ENCODE measurements around the gene PGK2. TPM values are rescaled to one million over a fixed set of nuclear protein-coding genes. Genes with fewer than 3 reads are reported as not detected.

Gene PGK2
- total RNA-seq, 2 donors from 2014 or later: not detected

DNA sequence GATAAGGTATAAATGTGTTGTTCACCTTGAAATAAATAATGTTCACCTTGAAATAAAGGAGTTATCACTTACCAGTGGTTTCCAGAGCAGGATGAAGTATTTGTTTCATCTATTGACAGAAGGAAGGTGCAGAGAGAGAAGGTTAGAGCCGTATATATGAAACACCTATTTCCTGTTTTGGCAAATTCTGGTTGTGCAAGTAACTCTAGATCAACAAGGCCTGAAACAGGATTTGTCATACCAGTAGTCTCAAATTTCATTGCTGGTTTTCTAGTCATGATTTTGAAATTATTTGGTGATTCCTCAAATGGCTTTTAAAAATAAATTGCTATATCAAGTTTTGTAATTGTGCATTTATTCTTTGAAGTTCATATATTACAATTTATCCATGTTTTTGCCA lies 42.8 kb downstream of the PGK2 start, which contains the start of gene CRISP3:
CRISP3 (minus strand) TSS at position 130 of the 400 bp plus-strand sequence; CDS start at position 109, 21 bp downstream.
- intact Hi-C loops (cut with DNase I): no loop called here
- DNase-seq (ENCODE audit: low spot score): no peak

DNA sequence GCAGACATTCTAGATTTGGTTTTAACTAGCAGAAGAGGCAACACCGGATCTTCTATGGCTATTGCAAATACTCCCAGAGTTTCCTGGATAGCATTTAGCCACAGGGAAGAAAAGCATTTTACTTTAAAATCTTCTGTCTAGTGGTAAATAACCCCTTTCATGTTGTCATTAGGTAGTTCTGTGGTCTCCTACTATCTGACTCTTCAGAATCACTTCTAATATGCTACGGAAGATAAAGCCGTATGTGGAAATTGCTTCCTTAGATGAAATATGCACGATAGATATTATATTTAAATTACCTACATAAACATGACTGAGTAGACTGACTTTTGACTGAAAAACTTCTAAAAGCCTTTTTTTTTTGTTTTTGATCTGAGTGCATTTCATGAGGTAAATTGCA lies 43.7 kb downstream of the PGK2 start:
- DNase-seq (ENCODE audit: low spot score): no peak
- intact Hi-C loops (cut with DNase I): no loop called here

DNA sequence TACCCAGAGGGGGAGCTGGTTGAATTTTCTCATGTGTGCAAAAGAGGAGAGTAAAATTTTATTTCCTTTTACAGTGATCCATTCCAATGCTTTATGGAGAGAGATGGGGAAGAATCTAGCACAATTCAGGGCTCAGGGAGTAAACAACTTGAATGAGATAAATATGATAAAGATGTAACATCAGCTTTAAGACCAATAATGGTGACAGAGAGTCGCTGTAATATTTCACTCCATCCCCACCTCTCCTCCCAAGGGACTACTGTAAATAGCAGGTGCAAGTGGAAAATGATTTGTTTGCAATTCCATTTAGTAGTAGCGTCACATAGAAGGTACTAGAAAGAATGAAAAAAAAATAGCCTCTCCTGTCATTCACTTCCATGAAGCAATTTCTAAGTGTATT lies 47.7 kb downstream of the PGK2 start:
- intact Hi-C loops (cut with DNase I): no loop called here
- no peak for DNase-seq (ENCODE audit: low spot score)

DNA sequence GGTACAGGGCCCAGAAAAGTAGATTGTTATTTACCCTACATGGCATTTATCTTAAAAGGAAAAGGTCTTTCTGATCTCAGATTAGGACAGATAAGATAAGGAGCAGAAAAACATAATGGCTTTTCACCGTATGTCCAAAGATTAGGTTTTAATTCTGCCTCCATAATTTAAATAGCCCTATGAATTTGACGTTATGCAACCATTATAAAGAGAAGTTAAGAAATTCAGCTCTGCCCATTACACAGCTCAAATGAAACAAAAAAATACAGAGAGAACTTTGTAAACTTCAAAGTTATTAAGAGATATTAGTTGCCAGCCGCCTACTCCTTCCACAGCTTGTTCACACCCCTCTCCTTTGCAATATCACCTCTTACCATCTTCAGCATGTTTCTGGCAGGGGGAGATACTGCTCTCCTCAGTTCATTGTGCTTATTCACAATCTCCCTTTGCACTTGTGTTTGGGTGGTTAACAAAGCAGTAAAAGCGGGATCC lies 51.0 kb downstream of the PGK2 start:
- no peak for DNase-seq (ENCODE audit: low spot score)
- intact Hi-C loops (cut with DNase I): no loop called here

Other genes with a start within 250 kb of the PGK2 start
- gene C6orf141, start 236.6 kb downstream of the PGK2 start, total RNA-seq: 1 to 10 TPM; 1.6 to 1.7 TPM
- under 1 TPM in 1 of 2 donors, not detected in 1; 0.28 TPM for gene RHAG, start 150.4 kb downstream of the PGK2 start, total RNA-seq
- not detected for gene CRISP2, start 73.7 kb downstream of the PGK2 start, total RNA-seq
- gene CRISP3, start 42.9 kb downstream of the PGK2 start, total RNA-seq: under 1 TPM; 0.10 to 0.19 TPM
- gene CRISP1, start 79.2 kb upstream of the PGK2 start, total RNA-seq: not detected
- gene DEFB114, start 176.9 kb upstream of the PGK2 start, total RNA-seq: not detected
- not detected for gene DEFB113, start 182.3 kb upstream of the PGK2 start, total RNA-seq
- gene DEFB110, start 234.7 kb upstream of the PGK2 start, total RNA-seq: not detected